DOHH2 (cell line): Measurements from ENCODE around the gene ZNF398.
A peak's percentile ranks its signal among the peaks of the same experiment; 100 is the strongest.

ENCODE experiments used
- EZH2phosphoT487 ChIP-seq: fragments of 200-600 bp; sonication (generic); IDR thresholded peaks from 2 replicates; pipeline ENCODE4 v1.6.1; 2017; ENCODE audit warnings: borderline replicate concordance, mild to moderate bottlenecking, antibody characterized with exemption, low read length, moderate library complexity, mixed read lengths
- TF ChIP-seq, protein P1 (sequence below): fragments of 200-600 bp; sonication (generic); IDR thresholded peaks from one replicate; pipeline ENCODE4 v1.5.1; 2014; ENCODE audit warnings: antibody characterized with exemption, mild to moderate bottlenecking, low read depth, low read length; ENCODE audit not compliant: poor library complexity, severe bottlenecking

DNA sequence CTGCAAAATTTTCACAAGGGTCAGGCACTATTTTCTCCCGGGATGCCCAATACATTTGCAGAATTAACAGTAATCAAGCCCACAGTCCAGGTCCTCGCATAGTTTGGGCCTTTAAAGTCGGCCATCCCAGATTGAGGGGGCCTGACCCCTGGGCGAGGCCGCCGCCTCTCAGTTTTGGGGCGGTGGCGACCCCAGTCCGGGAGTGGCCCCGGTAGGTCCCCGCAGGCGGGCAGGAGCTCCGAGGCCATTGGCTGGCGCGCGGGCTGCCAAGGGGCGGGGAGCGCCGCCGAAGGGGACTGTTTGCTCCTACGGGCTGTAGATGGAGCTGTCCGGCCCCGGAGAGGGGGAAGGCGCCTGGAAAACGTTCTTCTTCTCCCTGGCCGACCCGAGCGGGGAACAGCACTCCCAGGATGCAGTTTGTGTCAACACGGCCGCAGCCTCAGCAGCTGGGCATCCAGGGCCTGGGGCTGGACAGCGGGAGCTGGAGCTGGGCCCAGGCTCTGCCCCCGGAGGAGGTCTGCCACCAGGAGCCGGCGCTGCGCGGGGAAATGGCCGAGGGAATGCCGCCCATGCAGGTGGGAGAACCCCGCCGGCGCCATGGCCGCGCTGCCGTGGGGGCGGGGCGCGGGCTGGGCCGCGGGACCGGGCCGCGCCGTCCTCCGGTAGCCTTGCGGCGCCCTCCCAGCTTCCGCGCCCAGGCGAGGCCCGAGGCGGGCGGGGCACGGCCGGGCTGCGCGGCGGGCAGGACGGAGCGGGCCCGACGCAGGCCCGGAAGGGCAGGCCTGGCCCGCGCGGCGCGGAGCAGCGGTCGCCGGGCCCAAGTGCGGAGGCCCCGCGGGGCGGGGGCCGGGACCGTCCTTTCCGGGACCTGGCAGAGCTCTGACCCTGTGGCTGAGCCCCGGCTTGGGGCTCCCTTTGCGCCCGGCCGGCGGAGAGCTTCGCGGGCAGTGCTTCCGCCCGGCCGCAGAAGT is 48.2 kb downstream of the ZNF398 start, which contains the start of gene ZNF282:
- TF ChIP-seq EZH2phosphoT487, result no peak
- TF ChIP-seq, protein P1, sequence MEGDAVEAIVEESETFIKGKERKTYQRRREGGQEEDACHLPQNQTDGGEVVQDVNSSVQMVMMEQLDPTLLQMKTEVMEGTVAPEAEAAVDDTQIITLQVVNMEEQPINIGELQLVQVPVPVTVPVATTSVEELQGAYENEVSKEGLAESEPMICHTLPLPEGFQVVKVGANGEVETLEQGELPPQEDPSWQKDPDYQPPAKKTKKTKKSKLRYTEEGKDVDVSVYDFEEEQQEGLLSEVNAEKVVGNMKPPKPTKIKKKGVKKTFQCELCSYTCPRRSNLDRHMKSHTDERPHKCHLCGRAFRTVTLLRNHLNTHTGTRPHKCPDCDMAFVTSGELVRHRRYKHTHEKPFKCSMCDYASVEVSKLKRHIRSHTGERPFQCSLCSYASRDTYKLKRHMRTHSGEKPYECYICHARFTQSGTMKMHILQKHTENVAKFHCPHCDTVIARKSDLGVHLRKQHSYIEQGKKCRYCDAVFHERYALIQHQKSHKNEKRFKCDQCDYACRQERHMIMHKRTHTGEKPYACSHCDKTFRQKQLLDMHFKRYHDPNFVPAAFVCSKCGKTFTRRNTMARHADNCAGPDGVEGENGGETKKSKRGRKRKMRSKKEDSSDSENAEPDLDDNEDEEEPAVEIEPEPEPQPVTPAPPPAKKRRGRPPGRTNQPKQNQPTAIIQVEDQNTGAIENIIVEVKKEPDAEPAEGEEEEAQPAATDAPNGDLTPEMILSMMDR, result peak; percentile 81
